Activated CD8-positive, alpha-beta T cell treated with anti-CD3 and anti-CD28 coated beads, Interleukin-2, amount 10 ng/mL, durations not matched to agents 7 days and 5 days (primary cell): ENCODE data around the gene TNFAIP8. TPM values are rescaled to one million over a fixed set of nuclear protein-coding genes. Genes with fewer than 3 reads are reported as not detected.

Source experiments
- ATAC-seq: fragments of 150-1000 bp; cut with Tn5 transposase; one replicate; pipeline ENCODE4 v1.10.0; 2021; ENCODE audit warnings: moderate library complexity
- CTCF ChIA-PET: fragments of 350-600 bp; sonication (Branson Sonifier 250); formaldehyde crosslinking; loops from one replicate; lab custom pipeline; 2021; ENCODE audit warnings: antibody characterized with exemption; lab: Charles Lee
- POLR2A ChIA-PET: fragments of 350-600 bp; sonication (Branson Sonifier 250); formaldehyde crosslinking; loops from one replicate; lab custom pipeline; 2021; ENCODE audit warnings: antibody characterized with exemption; lab: Charles Lee
- DNase-seq: peaks from one replicate; pipeline ENCODE4 v3.0.0-alpha.2; 2020
- H3K27ac Mint-ChIP-seq: one replicate; pipeline ENCODE4 v1.8.0; 2021; ENCODE audit warnings: mild to moderate bottlenecking, mixed read lengths
- H3K27me3 Mint-ChIP-seq: one replicate; pipeline ENCODE4 v1.8.0; 2021; ENCODE audit warnings: low read depth, mixed read lengths
- H3K36me3 Mint-ChIP-seq: one replicate; pipeline ENCODE4 v1.8.0; 2021; ENCODE audit warnings: low read depth, mixed read lengths
- H3K4me1 Mint-ChIP-seq: one replicate; pipeline ENCODE4 v1.8.0; 2021; ENCODE audit warnings: low read depth, mixed read lengths
- H3K4me3 Mint-ChIP-seq: one replicate; pipeline ENCODE4 v1.8.0; 2021; ENCODE audit warnings: mild to moderate bottlenecking, mixed read lengths
- H3K9me3 Mint-ChIP-seq: one replicate; pipeline ENCODE4 v1.8.0; 2022; ENCODE audit warnings: mixed read lengths; ENCODE audit not compliant: insufficient read depth
- total RNA-seq, 2 experiments: library from RNA; stranded (reverse); gene quantifications; one replicate each; pipeline ENCODE4 v1.2.3, GENCODE V29; 2021

Gene TNFAIP8
- total RNA-seq, 2 experiments from 2014 or later: 123 to 127 TPM

GRCh38 chr5:119365847-119366539 is 10.2 kb downstream of the TNFAIP8 start:
- H3K4me1 Mint-ChIP-seq: peaks cover 93% of the 10 kb centered on the region
- H3K27me3 Mint-ChIP-seq: no peaks in the 10 kb centered on the region
- peak overlapping the region; percentile 88 for H3K27ac Mint-ChIP-seq
- ChIA-PET POLR2A (interaction anchor here (1.6 to 19.6 kb wide), 4 partner anchors 9 to 98 kb away, joined by 5 to 280 read pairs (median 13); no protein-coding TSS in a partner anchor), CTCF (interaction anchor here (1.2 to 5.2 kb wide), 9 partner anchors 9 to 98 kb away, joined by 4 to 29 read pairs (median 10); partner anchors contain the start of gene TNFAIP8)
- ATAC-seq (no peak), DNase-seq (no peak)
- no peak overlapping the region for H3K4me3 Mint-ChIP-seq
- H3K9me3 Mint-ChIP-seq: no peaks in the 10 kb centered on the region
- peaks cover 75% of the 10 kb centered on the region for H3K36me3 Mint-ChIP-seq

GRCh38 chr5:119366540-119366881 is 10.7 kb downstream of the TNFAIP8 start:
- DNase-seq (no peak), ATAC-seq (peak; percentile 9)
- ChIA-PET POLR2A (interaction anchor here (1.1 to 19.6 kb wide), 5 partner anchors 9 to 98 kb away, joined by 3 to 280 read pairs (median 11); no protein-coding TSS in a partner anchor), CTCF (interaction anchor here (1.2 to 5.2 kb wide), 10 partner anchors 9 to 99 kb away, joined by 4 to 29 read pairs (median 8); partner anchors contain the start of gene TNFAIP8)
- no peak overlapping the region for H3K4me3 Mint-ChIP-seq
- peaks cover 4% of the 10 kb centered on the region for H3K9me3 Mint-ChIP-seq
- no peaks in the 10 kb centered on the region for H3K27me3 Mint-ChIP-seq
- peaks cover 78% of the 10 kb centered on the region for H3K36me3 Mint-ChIP-seq
- peak overlapping the region; percentile 88 for H3K27ac Mint-ChIP-seq
- H3K4me1 Mint-ChIP-seq: peaks cover 94% of the 10 kb centered on the region

DNA sequence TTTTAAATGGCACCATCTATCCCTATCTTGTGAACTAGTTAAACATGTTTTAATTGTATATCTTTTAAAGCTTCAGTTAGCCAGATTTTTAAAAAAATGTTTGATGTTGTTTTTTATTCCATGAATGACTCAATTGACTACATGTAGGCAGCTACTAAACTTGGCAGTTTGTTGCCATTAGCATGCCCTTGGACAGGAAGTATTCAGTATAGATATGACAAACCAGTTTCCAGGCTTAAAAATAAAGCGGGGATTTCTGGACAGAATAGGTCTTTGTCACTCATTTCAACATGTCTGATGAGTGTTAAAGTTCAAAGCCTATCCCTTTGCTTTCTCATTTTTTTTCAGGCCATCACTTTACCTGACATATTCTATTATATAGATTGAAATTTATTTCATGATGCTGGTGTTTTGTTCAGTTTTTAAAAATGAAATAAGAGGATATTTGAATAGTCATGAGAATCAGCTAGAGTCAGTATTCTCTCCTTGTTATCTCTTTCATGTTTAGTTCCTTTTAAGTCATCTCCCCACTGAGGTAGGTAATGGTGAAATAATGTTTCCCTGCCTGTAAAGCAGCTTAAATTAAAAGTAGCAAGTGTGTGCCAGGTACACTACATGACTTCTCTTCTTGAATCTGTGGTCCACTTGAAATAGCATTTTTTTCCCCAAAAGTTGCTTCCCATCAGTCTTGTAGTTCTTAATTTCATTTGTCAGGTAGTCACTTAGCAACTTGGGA is 11.9 kb downstream of the TNFAIP8 start:
- ChIA-PET CTCF (interaction anchor here (0.9 to 5.2 kb wide), 12 partner anchors 8 to 93 kb away, joined by 3 to 29 read pairs (median 5); partner anchors contain the start of gene TNFAIP8), POLR2A (interaction anchor here (1.0 to 19.6 kb wide), 5 partner anchors 10 to 88 kb away, joined by 3 to 280 read pairs (median 3); no protein-coding TSS in a partner anchor)
- peaks cover 83% of the 10 kb centered on the region for H3K4me1 Mint-ChIP-seq
- H3K27me3 Mint-ChIP-seq: no peaks in the 10 kb centered on the region
- ATAC-seq (peak; percentile 61), DNase-seq (no peak)
- H3K9me3 Mint-ChIP-seq: peaks cover 5% of the 10 kb centered on the region
- H3K36me3 Mint-ChIP-seq: peaks cover 73% of the 10 kb centered on the region
- H3K27ac Mint-ChIP-seq: peak overlapping the region; percentile 88
- peak overlapping the region; percentile 40 for H3K4me3 Mint-ChIP-seq

DNA sequence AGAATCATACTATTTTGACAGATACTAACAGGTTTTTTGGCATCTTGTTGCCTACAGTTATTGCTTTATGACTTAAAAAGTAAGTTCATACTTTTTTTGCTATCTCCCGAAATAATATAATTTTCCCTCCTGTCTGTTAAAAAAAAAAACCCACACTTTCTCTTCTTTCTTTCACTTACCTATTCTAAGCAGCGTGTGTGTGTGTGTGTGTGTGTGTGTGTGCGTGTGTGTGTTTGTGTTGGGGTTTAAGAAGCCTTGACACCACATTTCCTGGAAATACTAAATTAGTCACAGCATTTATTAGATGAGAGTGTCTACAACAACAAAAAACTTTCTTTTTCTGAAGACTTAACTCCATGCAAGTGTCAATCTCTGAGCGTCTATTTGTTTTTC is 12.4 kb downstream of the TNFAIP8 start:
- DNase-seq (peak; percentile 72), ATAC-seq (peak; percentile 54)
- peak overlapping the region; percentile 29 for H3K4me3 Mint-ChIP-seq
- peaks cover 5% of the 10 kb centered on the region for H3K9me3 Mint-ChIP-seq
- no peaks in the 10 kb centered on the region for H3K27me3 Mint-ChIP-seq
- POLR2A ChIA-PET: interaction anchor here (1.5 to 19.6 kb wide), 3 partner anchors 29 to 98 kb away, joined by 3 to 280 read pairs (median 3); no protein-coding TSS in a partner anchor
- CTCF ChIA-PET: interaction anchor here (1.2 to 5.2 kb wide), 9 partner anchors 9 to 100 kb away, joined by 4 to 29 read pairs (median 5); partner anchors contain the start of gene TNFAIP8
- H3K27ac Mint-ChIP-seq: peak overlapping the region; percentile 88
- peaks cover 81% of the 10 kb centered on the region for H3K4me1 Mint-ChIP-seq
- H3K36me3 Mint-ChIP-seq: peaks cover 73% of the 10 kb centered on the region

DNA sequence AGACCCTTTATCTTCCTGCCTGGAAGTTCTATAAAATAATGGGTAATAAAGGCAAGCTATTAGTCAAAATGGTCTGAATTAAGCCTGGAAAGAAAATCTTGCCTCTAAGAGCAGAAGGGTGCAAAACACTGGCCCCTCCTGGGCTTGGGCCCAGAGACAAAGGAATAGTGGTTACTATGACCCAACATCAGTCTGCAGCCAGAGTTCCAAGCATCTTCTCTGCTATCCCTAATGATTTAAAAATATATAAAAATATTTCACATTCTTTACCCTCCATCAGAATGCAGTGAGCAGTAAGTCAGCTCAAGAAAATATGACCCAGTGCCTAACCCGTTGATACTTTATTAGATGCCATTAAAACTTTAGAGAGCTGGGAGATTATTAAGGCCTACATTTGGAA is 14.7 kb downstream of the TNFAIP8 start:
- H3K27me3 Mint-ChIP-seq: no peaks in the 10 kb centered on the region
- no peak for ATAC-seq
- H3K4me3 Mint-ChIP-seq: no peak overlapping the region
- peaks cover 5% of the 10 kb centered on the region for H3K9me3 Mint-ChIP-seq
- H3K4me1 Mint-ChIP-seq: peaks cover 70% of the 10 kb centered on the region
- DNase-seq: no peak
- H3K36me3 Mint-ChIP-seq: peaks cover 68% of the 10 kb centered on the region
- H3K27ac Mint-ChIP-seq: no peak overlapping the region
- ChIA-PET CTCF (interaction anchor here (0.8 to 2.1 kb wide), 11 partner anchors 9 to 381 kb away, joined by 3 to 8 read pairs (median 4); no protein-coding TSS in a partner anchor), POLR2A (interaction anchor here (0.7 to 19.6 kb wide), 4 partner anchors 19 to 102 kb away, joined by 3 to 280 read pairs (median 4); no protein-coding TSS in a partner anchor)

- ChIA-PET CTCF (interaction anchor here (1.1 to 2.1 kb wide), 8 partner anchors 9 to 382 kb away, joined by 3 to 8 read pairs (median 4); no protein-coding TSS in a partner anchor), POLR2A (interaction anchor here (19.6 kb wide), 1 partner anchor 32 kb away, joined by 280 read pairs; no protein-coding TSS in a partner anchor)
- DNase-seq (no peak), ATAC-seq (no peak)
- Mint-ChIP-seq H3K4me3 (no peak overlapping the region), H3K9me3 (peaks cover 5% of the 10 kb centered on the region), H3K27me3 (no peaks in the 10 kb centered on the region), H3K27ac (no peak overlapping the region), H3K36me3 (peaks cover 62% of the 10 kb centered on the region), H3K4me1 (peaks cover 64% of the 10 kb centered on the region)
These were observed 15.3 kb downstream of the TNFAIP8 start for GRCh38 chr5:119371146-119371545.

- peaks cover 62% of the 10 kb centered on the region for H3K4me1 Mint-ChIP-seq
- no peak for DNase-seq
- POLR2A ChIA-PET: interaction anchor here (0.9 to 1.7 kb wide), 2 partner anchors 11 to 17 kb away, joined by 3 to 5 read pairs; partner anchors contain the start of gene TNFAIP8
- no peak overlapping the region for H3K4me3 Mint-ChIP-seq
- no peak for ATAC-seq
- peaks cover 62% of the 10 kb centered on the region for H3K36me3 Mint-ChIP-seq
- H3K27me3 Mint-ChIP-seq: no peaks in the 10 kb centered on the region
- peaks cover 5% of the 10 kb centered on the region for H3K9me3 Mint-ChIP-seq
- H3K27ac Mint-ChIP-seq: peak overlapping the region; percentile 3
- CTCF ChIA-PET: interaction anchor here (1.0 to 1.4 kb wide), 3 partner anchors 17 to 105 kb away, joined by 3 to 5 read pairs (median 4); partner anchors contain the start of gene TNFAIP8
These were observed 17.6 kb downstream of the TNFAIP8 start for GRCh38 chr5:119373449-119373858.

GRCh38 chr5:119374901-119375300 is 19.1 kb downstream of the TNFAIP8 start:
- ChIA-PET CTCF (interaction anchor here (1.0 to 1.4 kb wide), 3 partner anchors 18 to 59 kb away, joined by 4 to 5 read pairs (median 5); no protein-coding TSS in a partner anchor), POLR2A (no interaction called here)
- peaks cover 58% of the 10 kb centered on the region for H3K36me3 Mint-ChIP-seq
- no peak for DNase-seq
- peaks cover 5% of the 10 kb centered on the region for H3K9me3 Mint-ChIP-seq
- ATAC-seq: no peak
- H3K4me3 Mint-ChIP-seq: no peak overlapping the region
- H3K27ac Mint-ChIP-seq: no peak overlapping the region
- H3K27me3 Mint-ChIP-seq: no peaks in the 10 kb centered on the region
- peaks cover 62% of the 10 kb centered on the region for H3K4me1 Mint-ChIP-seq

GRCh38 chr5:119377066-119377465 is 21.2 kb downstream of the TNFAIP8 start:
- ChIA-PET CTCF (interaction anchor here (1.1 to 3.1 kb wide), 3 partner anchors 34 to 109 kb away, joined by 4 to 32 read pairs (median 4); no protein-coding TSS in a partner anchor), POLR2A (interaction anchor here (1.0 to 2.2 kb wide), 2 partner anchors 10 to 11 kb away, joined by 3 to 11 read pairs; no protein-coding TSS in a partner anchor)
- H3K9me3 Mint-ChIP-seq: no peaks in the 10 kb centered on the region
- peaks cover 62% of the 10 kb centered on the region for H3K4me1 Mint-ChIP-seq
- H3K4me3 Mint-ChIP-seq: no peak overlapping the region
- peaks cover 59% of the 10 kb centered on the region for H3K36me3 Mint-ChIP-seq
- no peak for DNase-seq
- H3K27me3 Mint-ChIP-seq: no peaks in the 10 kb centered on the region
- ATAC-seq: no peak
- no peak overlapping the region for H3K27ac Mint-ChIP-seq

GRCh38 chr5:119378075-119378700 is 22.4 kb downstream of the TNFAIP8 start:
- DNase-seq (no peak), ATAC-seq (peak; percentile 58)
- H3K9me3 Mint-ChIP-seq: no peaks in the 10 kb centered on the region
- ChIA-PET POLR2A (interaction anchor here (0.8 to 2.2 kb wide), 5 partner anchors 11 to 45 kb away, joined by 3 to 11 read pairs (median 4); no protein-coding TSS in a partner anchor), CTCF (interaction anchor here (0.6 to 3.1 kb wide), 11 partner anchors 8 to 110 kb away, joined by 3 to 32 read pairs (median 4); no protein-coding TSS in a partner anchor)
- peaks cover 64% of the 10 kb centered on the region for H3K4me1 Mint-ChIP-seq
- H3K4me3 Mint-ChIP-seq: peak overlapping the region; percentile 34
- H3K27me3 Mint-ChIP-seq: no peaks in the 10 kb centered on the region
- H3K27ac Mint-ChIP-seq: peak overlapping the region; percentile 73
- peaks cover 57% of the 10 kb centered on the region for H3K36me3 Mint-ChIP-seq
